ENCODE data around the gene CYP24A1.

DNA sequence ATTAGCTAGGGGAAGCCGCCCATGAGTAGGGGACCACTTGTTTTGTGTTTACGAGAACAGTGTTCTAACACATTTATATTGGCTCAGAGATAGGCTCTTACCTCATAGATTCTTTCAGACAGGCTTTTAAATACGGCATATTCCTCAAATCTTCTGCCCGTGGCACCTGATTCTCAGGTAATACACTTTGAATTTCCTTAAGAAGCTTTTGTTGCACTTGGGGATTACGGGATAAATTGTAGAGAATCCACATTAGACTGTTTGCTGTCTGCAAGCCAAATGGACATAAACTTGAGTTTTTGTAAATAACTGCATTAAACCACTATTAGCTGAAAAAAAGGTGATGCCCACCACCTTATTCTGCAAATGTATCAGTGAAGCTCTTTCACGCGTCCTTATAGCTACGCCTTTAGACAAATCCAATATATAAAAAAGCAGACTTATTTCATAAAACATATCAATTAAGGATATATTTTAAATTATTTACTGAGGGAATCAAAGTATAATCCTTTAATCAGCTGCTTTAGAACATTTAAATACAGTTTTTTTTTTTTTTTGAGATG is 14.8 kb downstream of the CYP24A1 start:
- TF ChIP-seq GATA2 (IDR thresholded peaks at IDR 0.05; ENCODE audit: low read depth, low read length) (no peak), GATA3 (IDR thresholded peaks at IDR 0.05; ENCODE audit: low read depth, low read length) (no peak)
